ENCODE data around the gene MAPK4. TPM values are rescaled to one million over a fixed set of nuclear protein-coding genes. Genes with fewer than 3 reads are reported as not detected.

MAPK4 gene
- total and polyA plus RNA-seq, 10 of the 15 experiments (the other 5 are each of a cell fraction or from before 2014, with no cell fraction given), result 0.03 to 0.11 (median 0.06) TPM; not detected in 4

DNA sequence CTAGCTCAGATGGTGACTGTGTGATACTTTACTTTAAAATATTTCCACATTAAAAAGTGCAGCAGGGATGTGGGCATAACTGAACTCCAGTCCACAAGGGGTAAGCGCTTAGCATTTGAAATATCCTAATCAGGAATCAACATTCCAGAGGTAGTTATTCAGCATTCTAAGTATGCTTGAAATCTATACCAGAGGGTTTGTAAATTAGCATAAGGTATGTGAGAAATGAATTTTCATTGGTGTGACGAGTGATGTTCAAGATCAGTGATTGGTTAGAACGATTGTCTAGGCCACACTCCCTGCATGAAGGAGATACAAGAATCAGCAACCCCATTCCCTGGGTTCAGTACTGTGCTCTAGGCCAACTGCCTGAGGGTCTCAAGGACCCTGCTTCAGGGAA lies 42.6 kb downstream of the MAPK4 start:
- Histone ChIP-seq H3K27me3 (replicated peaks in 1 of 2; ENCODE audit: control insufficient read depth in 2 of 2, insufficient read depth in 2 of 2, low read length in 1 of 2) (no peaks in the 10 kb centered on the region), H4K20me1 (ENCODE audit: control insufficient read depth, insufficient read depth) (no peaks in the 10 kb centered on the region), H3K4me1 (ENCODE audit: control insufficient read depth, insufficient read depth, low read length) (no peaks in the 10 kb centered on the region), H3K27ac (ENCODE audit: control insufficient read depth, insufficient read depth) (no peak overlapping the region), H3K4me2 (ENCODE audit: control insufficient read depth, insufficient read depth) (no peak overlapping the region), H2AFZ (ENCODE audit: control insufficient read depth, low read depth, low read length) (no peak overlapping the region), H3K4me3 (no peak overlapping the region), H3K36me3 (ENCODE audit: control insufficient read depth in 2 of 2, insufficient read depth in 2 of 2, low read length in 1 of 2) (no peaks in the 10 kb centered on the region), H3K9ac (ENCODE audit: control insufficient read depth, insufficient read depth, low read length) (no peak overlapping the region), H3K79me2 (ENCODE audit: control insufficient read depth, insufficient read depth, low read length) (no peaks in the 10 kb centered on the region), H3K9me3 (replicated peaks; ENCODE audit: control insufficient read depth, insufficient read depth, low read length) (no peaks in the 10 kb centered on the region)
- ATAC-seq (no peak), DNase-seq (ENCODE audit: low read depth, low spot score) (no peak), FAIRE-seq (no peak)
- ChIA-PET RAD21 (ENCODE audit: unreplicated experiment) (no interaction called here), SMC1A (ENCODE audit: uncharacterized antibody, unreplicated experiment) (no interaction called here), POLR2A (no interaction called here), CTCF (interaction anchor here (1.3 kb wide), 1 partner anchor 8 kb away, joined by 5 read pairs; no protein-coding TSS in a partner anchor)
- no TSS peak for BruUV-seq (replicated peaks)
- in situ Hi-C loops (cut with MboI), result no loop called here
- WGBS (ENCODE audit: insufficient coverage, insufficient replicate concordance, low lambda C conversion rate, missing lambda C conversion rate), result 59% methylated on average over 3 of the region's 3 CpGs
- TF ChIP-seq ATF2 (IDR thresholded peaks at IDR 0.05; ENCODE audit: low read length), result no peak
- no peak for TF ChIP-seq POLR2AphosphoS2 (IDR thresholded peaks at IDR 0.05; ENCODE audit: low read depth, low read length)
- no peak for TF ChIP-seq KLF5 (IDR thresholded peaks at IDR 0.05; ENCODE audit: partially characterized antibody)
- TF ChIP-seq GATAD2B (conservative IDR thresholded peaks at IDR 0.05; ENCODE audit: low read depth), result no peak
- TF ChIP-seq E4F1 (IDR thresholded peaks at IDR 0.05; ENCODE audit: borderline replicate concordance, partially characterized antibody), result no peak
- no peak for TF ChIP-seq SP1 (IDR thresholded peaks at IDR 0.05; ENCODE audit: low read depth, low read length)
- no peak for TF ChIP-seq NFIC (IDR thresholded peaks at IDR 0.05; ENCODE audit: low read depth, low read length)
- no peak for TF ChIP-seq RUNX3 (IDR thresholded peaks at IDR 0.05; ENCODE audit: low read length)
- no peak for TF ChIP-seq RAD51 (IDR thresholded peaks at IDR 0.05)
- no peak for TF ChIP-seq JUND (IDR thresholded peaks at IDR 0.05; ENCODE audit: low read depth, low read length)
- TF ChIP-seq IKZF1 (conservative IDR thresholded peaks at IDR 0.05), result no peak
- no peak for TF ChIP-seq PBX3 (IDR thresholded peaks at IDR 0.05; ENCODE audit: insufficient replicate concordance, low read depth, low read length)
- TF ChIP-seq TCF12 (IDR thresholded peaks at IDR 0.05; ENCODE audit: low read depth, low read length), result no peak
- no peak for TF ChIP-seq CBX3 (IDR thresholded peaks at IDR 0.05; ENCODE audit: borderline replicate concordance, low read depth)
- TF ChIP-seq EZH2 (IDR thresholded peaks at IDR 0.05; ENCODE audit: borderline replicate concordance, control insufficient read depth, low read depth, low read length), result no peak
- TF ChIP-seq CREM (IDR thresholded peaks at IDR 0.05; ENCODE audit: low read depth), result no peak
- TF ChIP-seq ZNF384 (IDR thresholded peaks at IDR 0.05; ENCODE audit: borderline replicate concordance, low read depth, low read length), result no peak
- TF ChIP-seq ZNF207 (IDR thresholded peaks at IDR 0.05; ENCODE audit: borderline replicate concordance), result no peak
- TF ChIP-seq, protein P1, sequence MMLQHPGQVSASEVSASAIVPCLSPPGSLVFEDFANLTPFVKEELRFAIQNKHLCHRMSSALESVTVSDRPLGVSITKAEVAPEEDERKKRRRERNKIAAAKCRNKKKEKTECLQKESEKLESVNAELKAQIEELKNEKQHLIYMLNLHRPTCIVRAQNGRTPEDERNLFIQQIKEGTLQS (IDR thresholded peaks at IDR 0.05; ENCODE audit: borderline replicate concordance, extremely low read depth, low read depth, low read length), result no peak
- intact Hi-C loops (cut with micrococcal nuclease; ENCODE audit: unreplicated experiment), result no loop called here

Data from GM12878 (cell line).